Stimulated activated CD8-positive, alpha-beta memory T cell treated with anti-CD3 and anti-CD28 coated beads, Interleukin-15, amount 100 ng/mL, for 4 hours (primary cell): ENCODE data around the gene SEMA5B.

Experiments
- DNase-seq, 2 donors: peaks; one replicate each; pipeline ENCODE4 v3.0.0-alpha.2; 2020; ENCODE audit warnings: low read depth in 2 of 2

Gene SEMA5B

GRCh38 chr3:122969585-122970469 is 57.7 kb downstream of the SEMA5B start:
- DNase-seq, result no peak

DNA sequence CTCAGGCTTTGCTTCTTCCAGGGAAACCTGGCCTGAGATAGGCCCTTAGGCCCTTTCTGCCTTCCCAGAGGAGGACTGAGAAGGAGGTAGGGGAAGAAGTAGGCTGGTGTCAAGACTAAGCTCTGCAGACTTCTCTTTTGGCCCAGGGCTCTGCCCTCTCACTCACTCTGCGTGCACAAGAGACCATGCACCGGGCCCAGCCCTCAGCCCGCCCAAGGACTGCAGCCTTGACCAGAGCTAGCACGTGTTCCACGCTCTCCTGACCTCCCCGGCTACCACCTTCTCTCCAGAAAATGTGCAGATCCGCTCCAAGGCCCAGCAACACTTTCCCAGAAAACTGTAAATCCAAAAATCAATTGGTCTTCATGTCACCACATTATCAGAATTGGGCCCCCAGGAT is 59.8 kb downstream of the SEMA5B start:
- no peak for DNase-seq

DNA sequence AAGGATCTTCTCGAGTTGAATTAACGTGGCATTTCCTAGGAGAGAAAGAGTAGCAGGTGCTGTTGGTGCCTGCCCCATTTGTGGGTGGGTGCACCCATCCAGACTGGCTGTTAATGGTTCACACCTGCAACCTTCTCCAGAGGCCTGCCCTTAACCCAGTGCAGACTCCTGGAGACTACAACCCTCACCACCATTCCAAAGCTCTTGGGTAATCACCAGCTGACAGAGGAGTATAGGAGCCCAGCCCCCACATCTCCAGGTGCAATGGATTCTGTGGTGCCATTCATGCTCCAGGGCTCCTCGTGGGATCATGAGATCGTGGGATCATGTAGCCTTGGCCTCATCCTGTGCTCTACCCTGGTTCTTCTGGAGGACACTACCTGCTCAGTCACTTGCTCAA is 60.2 kb downstream of the SEMA5B start:
- no peak for DNase-seq

DNA sequence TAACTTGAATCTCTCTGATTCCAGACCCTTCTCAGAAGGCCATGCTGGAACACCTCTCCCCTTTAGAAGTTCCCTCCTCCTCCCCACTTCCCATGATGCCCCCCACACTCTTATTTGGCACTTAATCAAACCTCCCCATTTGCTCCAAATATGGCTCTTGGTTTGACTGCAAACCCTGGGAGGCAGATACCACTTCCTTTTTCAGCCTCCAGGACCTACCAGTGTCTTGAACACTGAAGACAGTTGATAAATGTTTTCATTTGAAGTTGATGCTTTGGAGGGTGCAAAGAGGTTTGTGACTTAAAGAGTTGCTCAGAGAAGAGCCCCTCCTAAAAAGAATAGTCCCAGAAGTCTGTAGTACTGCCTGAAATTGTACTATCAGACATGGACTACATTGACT is 61.5 kb downstream of the SEMA5B start:
- no peak for DNase-seq

GRCh38 chr3:122964811-122965210 is 62.8 kb downstream of the SEMA5B start:
- no peak for DNase-seq

DNA sequence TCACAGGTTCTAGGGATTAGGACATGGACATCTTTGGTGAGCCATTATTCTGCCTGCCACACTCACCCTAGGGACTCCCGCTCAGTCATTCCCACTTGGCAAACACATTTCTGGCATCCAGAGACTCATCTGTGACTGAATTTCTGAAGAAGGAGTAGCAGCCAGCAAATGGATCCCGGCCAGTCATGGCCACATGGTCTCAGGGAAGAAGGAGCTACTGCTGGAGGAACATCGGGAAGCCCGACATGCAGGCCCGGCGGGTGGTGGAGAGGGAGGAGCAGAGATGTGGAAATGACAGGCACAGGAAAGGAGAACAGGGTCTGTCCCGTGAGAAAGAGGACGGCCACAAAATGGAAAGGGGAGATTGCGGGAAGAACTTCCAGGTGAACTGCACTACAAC is 65.4 kb downstream of the SEMA5B start:
- no peak for DNase-seq

DNA sequence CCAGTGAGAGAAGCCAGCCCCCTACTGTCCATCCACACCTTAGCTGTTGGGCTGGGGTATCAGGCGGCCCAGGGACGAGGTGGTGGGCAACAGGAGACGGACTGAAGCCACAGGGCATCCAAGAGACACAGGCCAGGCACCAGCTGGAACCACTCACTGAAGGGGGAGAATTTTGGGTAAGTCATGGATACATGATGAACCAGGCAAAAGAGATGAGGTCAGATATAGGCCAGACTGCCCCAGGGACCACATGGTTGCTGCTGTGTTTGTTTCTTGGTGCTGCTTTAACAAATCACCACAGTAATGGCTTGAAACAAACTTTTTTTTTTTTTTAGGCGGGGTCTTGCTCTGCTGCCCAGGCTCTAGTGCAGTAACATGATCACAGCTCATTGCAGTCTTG is 66.4 kb downstream of the SEMA5B start:
- no peak for DNase-seq

DNA sequence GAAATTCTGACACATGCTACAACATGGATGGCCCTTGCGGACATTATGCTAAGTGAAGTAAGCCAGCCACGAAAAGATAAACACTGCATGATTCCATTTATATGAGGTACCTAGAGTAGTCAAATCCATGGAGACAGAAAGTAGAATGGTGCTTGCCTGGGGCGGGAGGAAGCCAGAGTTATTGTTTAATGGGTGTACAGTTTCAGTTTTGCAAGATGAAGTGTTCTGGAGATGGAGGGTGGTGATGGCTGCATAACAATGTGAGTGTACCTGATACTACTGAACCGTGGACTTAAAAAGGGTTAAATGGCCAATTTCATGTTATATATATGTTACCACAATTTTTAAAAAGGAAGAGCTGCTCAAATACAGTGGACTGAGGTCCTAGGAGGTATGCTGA is 66.9 kb downstream of the SEMA5B start:
- no peak for DNase-seq

GRCh38 chr3:122959339-122959738 is 68.2 kb downstream of the SEMA5B start:
- no peak for DNase-seq

DNA sequence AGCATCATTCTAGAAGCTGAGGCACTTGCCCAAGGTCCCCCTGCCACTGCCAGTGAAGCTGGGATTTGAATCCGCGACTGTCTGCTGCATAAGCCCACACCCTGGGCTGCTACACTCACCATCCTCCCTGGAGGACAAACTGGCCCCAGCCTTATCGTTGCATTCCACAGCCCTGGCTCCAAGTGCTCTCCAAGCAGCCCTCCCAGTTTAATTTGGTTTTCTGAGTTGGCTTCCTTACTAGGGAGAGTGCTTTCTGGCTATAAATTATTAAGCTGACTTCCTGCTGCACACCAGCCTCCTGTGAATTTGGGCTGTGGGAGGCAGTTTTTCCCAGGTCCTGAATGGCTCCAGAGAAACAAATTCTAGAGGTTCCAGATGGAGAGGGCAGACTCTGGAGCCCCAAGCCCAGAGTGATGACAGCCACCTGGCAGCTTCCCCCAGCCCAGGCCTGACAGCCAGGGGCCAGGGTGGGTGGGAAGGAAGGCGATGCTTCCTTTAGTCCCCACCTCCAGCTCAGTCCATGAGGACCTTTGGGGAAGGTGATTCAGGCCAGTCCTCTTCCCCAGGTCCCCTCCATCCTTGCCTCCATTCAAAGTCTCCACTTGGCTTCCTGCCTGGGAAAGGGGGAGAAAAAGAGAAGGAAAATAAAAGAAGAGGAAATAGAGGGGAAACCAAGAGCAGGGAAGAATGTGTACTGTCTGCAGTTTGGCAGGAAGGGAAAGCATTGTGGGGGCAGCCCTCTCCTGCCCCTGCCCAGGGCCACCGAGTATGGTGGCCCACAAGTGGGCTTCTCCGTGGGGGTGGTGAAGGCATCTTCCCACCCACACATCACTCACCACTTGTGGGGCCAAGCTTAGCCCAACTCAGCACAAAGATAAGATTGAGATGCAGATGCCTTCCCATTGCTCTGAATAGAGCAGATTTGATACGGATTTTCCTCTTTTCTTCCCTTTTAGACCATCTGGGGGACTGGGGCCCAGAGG is 69.6 kb downstream of the SEMA5B start:
- DNase-seq, result no peak

DNA sequence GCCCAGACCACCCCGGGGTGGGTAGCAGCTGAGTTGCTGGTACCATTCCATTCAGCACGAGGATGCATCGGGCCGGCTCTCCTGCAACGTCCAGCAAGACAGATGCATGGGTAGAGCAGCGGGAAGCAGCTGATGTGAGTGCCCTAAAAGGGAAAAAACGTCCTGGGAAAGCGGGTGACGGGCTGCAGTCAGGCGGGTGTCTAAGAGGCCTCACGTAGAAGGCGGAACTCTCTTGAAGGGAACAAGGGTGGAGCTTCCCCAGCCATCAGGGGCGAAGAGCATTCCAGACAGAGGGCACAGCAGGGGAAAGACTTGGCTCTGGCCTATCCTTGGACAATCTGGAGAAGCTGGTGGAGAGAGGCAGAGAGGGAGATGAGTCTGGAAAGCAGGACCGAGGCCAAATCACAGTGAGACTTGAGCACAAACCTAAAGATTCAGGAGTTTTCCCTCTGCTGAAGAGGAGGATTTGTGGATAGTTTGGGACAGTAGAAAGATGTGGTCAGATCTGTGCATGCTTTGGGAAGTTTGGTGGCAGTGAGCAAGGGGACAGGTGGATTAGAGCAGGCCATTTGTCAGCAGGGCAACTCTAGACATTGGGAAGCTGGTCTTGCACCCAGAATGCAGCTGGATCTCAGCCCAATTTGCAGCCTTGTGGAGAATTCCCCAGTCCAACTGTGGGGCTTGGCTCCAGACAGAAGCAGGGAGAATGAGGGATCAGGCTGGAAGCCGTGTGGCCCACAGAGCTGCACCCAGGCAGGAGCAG is 70.7 kb downstream of the SEMA5B start:
- DNase-seq, result no peak

DNA sequence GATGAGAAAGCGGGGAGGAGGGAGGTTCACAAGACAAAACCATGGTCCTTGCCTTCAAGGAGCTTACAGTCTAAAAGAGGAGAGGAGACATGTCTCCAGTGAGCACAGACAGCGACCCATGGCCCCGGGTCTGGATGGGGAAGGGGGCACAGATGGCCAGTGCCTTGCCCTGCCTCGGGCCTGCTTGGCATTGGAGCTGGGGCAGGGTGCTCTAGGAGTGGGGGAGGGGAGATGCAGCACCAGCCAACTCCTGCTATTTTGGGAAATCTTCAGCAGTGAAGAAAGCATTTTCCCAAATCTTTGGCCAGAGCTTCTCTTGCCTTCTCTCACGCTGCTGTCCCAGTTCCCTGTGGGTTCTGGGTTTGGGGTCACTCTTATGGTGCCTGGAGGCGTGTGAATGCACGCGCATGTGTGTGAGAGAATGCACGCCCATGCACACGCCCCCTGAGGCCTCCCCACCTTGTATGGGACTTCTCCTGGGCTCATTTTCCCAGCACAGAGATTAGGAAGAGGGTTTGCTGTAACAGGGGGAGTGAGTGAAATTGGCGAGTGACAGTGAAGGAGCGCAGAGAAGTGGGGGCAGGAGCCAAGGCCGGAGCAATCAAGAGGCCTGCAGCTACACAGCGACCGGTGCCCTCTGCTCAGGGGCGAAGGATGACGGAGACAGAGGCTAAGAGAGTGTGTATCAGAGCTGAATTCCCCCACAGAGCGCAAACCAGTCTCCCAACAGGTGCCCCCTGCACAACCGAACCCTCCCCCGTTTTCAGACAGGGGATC is 71.5 kb downstream of the SEMA5B start:
- no peak for DNase-seq

DNA sequence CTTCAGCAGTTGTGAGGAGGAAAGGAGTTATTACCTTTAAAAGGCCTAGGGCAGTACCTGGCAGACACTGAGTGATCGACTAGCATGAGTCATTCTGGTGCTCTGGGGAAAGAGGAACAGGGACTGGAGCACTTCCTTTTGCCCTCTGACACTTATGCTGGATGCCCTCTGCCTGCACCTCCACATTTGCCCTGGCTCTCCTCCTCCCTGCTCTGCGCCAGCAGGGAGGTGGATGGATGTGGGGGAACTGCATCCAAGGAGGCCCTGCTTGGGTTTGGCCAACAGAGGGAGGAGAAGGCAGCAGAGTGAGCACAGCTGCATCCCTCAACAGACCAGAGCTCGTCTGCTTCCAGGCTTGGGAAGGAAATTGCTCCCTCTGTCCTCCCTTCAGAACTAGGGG is 75.0 kb downstream of the SEMA5B start:
- DNase-seq, result no peak

- no peak for DNase-seq
These were observed 79.2 kb downstream of the SEMA5B start for GRCh38 chr3:122948408-122948807.

GRCh38 chr3:122947738-122948137 is 79.8 kb downstream of the SEMA5B start:
- DNase-seq, result no peak

DNA sequence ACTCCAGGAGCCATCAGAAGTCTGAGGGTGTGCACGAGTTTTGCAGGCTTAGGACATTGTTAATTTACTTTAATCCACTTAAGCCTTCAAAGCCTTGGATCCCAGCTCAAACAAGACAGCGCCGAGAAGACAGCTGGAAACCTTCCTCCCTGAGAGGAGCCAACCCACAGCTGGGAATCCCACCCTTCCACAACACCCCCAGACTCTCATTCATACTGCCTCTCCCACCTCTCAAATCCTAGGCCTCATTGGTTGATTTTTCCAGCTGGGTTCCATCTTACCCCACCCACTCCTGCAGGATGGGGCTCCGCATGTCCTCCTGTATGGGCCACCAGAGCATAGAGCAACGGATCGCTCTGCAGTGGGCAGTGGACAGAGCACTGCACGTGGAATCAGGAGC is 80.4 kb downstream of the SEMA5B start:
- no peak for DNase-seq

- DNase-seq, result no peak
These were observed 81.4 kb downstream of the SEMA5B start for GRCh38 chr3:122946185-122946584.

GRCh38 chr3:122945230-122945629 is 82.3 kb downstream of the SEMA5B start:
- DNase-seq, result no peak

DNA sequence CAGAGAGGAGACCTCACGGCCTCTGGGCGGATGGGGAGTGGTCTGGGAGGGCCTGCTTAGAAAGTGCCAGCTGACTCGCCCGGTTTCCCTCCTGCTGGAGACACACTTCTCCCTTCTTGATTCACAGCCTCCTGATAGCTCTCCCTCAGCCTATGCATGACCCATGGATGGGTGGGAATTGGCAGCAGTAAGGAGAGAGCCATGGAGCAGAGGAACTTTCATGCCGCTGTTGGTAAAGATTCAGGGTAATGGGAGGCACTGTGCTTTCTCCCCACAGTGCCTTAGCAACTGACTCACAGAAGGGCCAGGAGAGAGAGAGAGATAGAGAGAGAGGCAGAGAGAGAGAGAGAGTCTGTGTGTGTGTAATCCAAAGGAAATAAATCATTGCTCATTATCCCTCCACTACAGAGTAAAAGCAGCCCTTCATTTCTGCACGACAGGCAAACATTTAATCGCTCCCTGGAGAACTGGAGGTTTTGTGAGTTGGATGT is 82.8 kb downstream of the SEMA5B start:
- DNase-seq, result no peak

DNA sequence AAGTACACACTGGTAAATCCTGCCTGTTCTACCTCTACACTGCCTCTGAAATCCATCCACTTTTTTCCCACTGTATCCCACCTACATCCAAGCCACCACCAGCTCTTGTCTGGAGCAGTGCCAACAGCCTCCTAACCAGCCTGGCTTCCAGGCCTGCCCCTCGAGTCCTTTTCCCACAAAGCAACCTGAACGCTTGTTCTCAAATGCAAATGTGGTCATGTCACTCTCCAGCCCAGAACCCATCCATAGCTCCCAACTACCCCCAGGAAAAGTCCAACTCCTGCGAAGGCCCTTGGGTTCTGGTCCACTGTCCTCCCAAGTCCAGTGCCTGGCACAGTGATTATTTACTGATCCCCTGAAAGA is 83.8 kb downstream of the SEMA5B start:
- DNase-seq, result no peak
